Caco-2 (cell line): ENCODE results near the gene CD34. TPM values are rescaled to one million over a fixed set of nuclear protein-coding genes. Genes with fewer than 3 reads are reported as not detected.

Source experiments
- BruUV-seq: library from RNA; stranded (reverse); fragments of 400-500 nt; replicated peaks from 2 replicates; lab custom pipeline; 2021; lab: Mats Ljungman, UMichigan
- CTCF ChIA-PET: fragments of 300-600 bp; sonication (Branson Sonifier 250); formaldehyde crosslinking; loops from one replicate; lab custom pipeline; 2022; ENCODE audit warnings: antibody characterized with exemption; lab: Charles Lee
- POLR2A ChIA-PET: fragments of 300-600 bp; sonication (Branson Sonifier 250); formaldehyde crosslinking; loops from one replicate; lab custom pipeline; 2022; ENCODE audit warnings: antibody characterized with exemption; lab: Charles Lee
- DNase-seq, 2 experiments: peaks; one replicate each; pipeline versions ENCODE4 v3.0.0 to v3.0.0-alpha.2; 2020 to 2022
- H3K27me3 ChIP-seq: replicated peaks from 2 replicates; pipeline ENCODE4 v1.6.0; 2011; ENCODE audit warnings: low read length; ENCODE audit not compliant: control insufficient read depth, insufficient read depth
- H3K36me3 ChIP-seq: 2 replicates; pipeline ENCODE4 v1.5.1; 2011; ENCODE audit warnings: low read length; ENCODE audit not compliant: control insufficient read depth, insufficient read depth
- H3K4me1 ChIP-seq: fragments of 250-450 bp; sonication (Bioruptor Pico); 2 replicates; pipeline ENCODE4 v1.5.1; 2020; ENCODE audit warnings: mild to moderate bottlenecking
- H3K4me3 ChIP-seq: 2 replicates; pipeline ENCODE4 v1.5.1; 2011; ENCODE audit warnings: low read depth, mild to moderate bottlenecking, control low read depth, low read length
- H3K9me3 ChIP-seq: fragments of 250-450 bp; sonication (Bioruptor Pico); 2 replicates; pipeline ENCODE4 v1.5.1; 2020; ENCODE audit warnings: mild to moderate bottlenecking, moderate library complexity
- H3K27ac Mint-ChIP-seq: one replicate; pipeline ENCODE4 v1.8.0; 2022; ENCODE audit warnings: mixed read lengths; ENCODE audit not compliant: unreplicated experiment
- H3K27me3 Mint-ChIP-seq: one replicate; pipeline ENCODE4 v1.8.0; 2022; ENCODE audit warnings: mixed read lengths; ENCODE audit not compliant: insufficient read depth, unreplicated experiment
- H3K36me3 Mint-ChIP-seq: one replicate; pipeline ENCODE4 v1.8.0; 2022; ENCODE audit warnings: mild to moderate bottlenecking, mixed read lengths; ENCODE audit not compliant: insufficient read depth, unreplicated experiment
- H3K4me1 Mint-ChIP-seq: one replicate; pipeline ENCODE4 v1.8.0; 2022; ENCODE audit warnings: low read depth, mixed read lengths; ENCODE audit not compliant: unreplicated experiment
- H3K4me3 Mint-ChIP-seq: one replicate; pipeline ENCODE4 v1.8.0; 2022; ENCODE audit warnings: mild to moderate bottlenecking, moderate library complexity, mixed read lengths; ENCODE audit not compliant: unreplicated experiment
- H3K9me3 Mint-ChIP-seq: one replicate; pipeline ENCODE4 v1.8.0; 2022; ENCODE audit warnings: mixed read lengths; ENCODE audit not compliant: unreplicated experiment
- CTCF ChIP-seq, 2 experiments: fragments of 200-600 bp in 1 of 2; IDR thresholded peaks; 1 replicate in 1 of 2; 2 replicates in 1 of 2; pipeline versions ENCODE4 v1.5.1 to v1.8.0; 2011 to 2022; ENCODE audit warnings: antibody characterized with exemption in 1 of 2, control low read depth in 1 of 2, inconsistent platforms in 1 of 2, low read depth in 1 of 2, low read length in 1 of 2, mild to moderate bottlenecking in 1 of 2, moderate library complexity in 1 of 2; ENCODE audit not compliant: insufficient read depth in 1 of 2, severe bottlenecking in 1 of 2, unreplicated experiment in 1 of 2
- intact Hi-C: fragments of 100-400 bp; cut with micrococcal nuclease; formaldehyde crosslinking; loops from one replicate; pipeline ENCODE4 v1.10.0; 2022; ENCODE audit not compliant: unreplicated experiment
- total RNA-seq: library from RNA; stranded (reverse); gene quantifications from 2 replicates; pipeline ENCODE4 v1.2.3, GENCODE V29; 2022

CD34 gene
- total RNA-seq, 1 experiment from 2014 or later = not detected

- ChIA-PET POLR2A (no interaction called here), CTCF (interaction anchor here (1.1 kb wide), 1 partner anchor 62 kb away, joined by 7 read pairs; no protein-coding TSS in a partner anchor)
- no TSS peak for BruUV-seq
- no peaks in the 10 kb centered on the region for H3K4me1 Mint-ChIP-seq
- Histone ChIP-seq H3K4me1 (no peaks in the 10 kb centered on the region), H3K36me3 (no peaks in the 10 kb centered on the region), H3K9me3 (no peaks in the 10 kb centered on the region), H3K4me3 (no peak overlapping the region), H3K27me3 (no peaks in the 10 kb centered on the region)
- no peak overlapping the region for H3K4me3 Mint-ChIP-seq
- TF ChIP-seq CTCF (IDR thresholded peaks at IDR 0.05; ENCODE audit: insufficient read depth in 1 of 2, low read depth in 1 of 2, low read length in 1 of 2, severe bottlenecking in 1 of 2, unreplicated experiment in 1 of 2) = no peak
- no peaks in the 10 kb centered on the region for H3K27me3 Mint-ChIP-seq
- no peak overlapping the region for H3K27ac Mint-ChIP-seq
- intact Hi-C loops = no loop called here
- DNase-seq = no peak
- H3K36me3 Mint-ChIP-seq = no peaks in the 10 kb centered on the region
- no peaks in the 10 kb centered on the region for H3K9me3 Mint-ChIP-seq
Observed at GRCh38 chr1:207901041-207901653, 9.8 kb downstream of the CD34 start.

GRCh38 chr1:207898836-207899235, 12.1 kb downstream of the CD34 start:
- H3K36me3 Mint-ChIP-seq = no peaks in the 10 kb centered on the region
- no peaks in the 10 kb centered on the region for H3K27me3 Mint-ChIP-seq
- no peak overlapping the region for H3K4me3 ChIP-seq
- TF ChIP-seq CTCF (IDR thresholded peaks at IDR 0.05; ENCODE audit: insufficient read depth in 1 of 2, low read depth in 1 of 2, low read length in 1 of 2, severe bottlenecking in 1 of 2, unreplicated experiment in 1 of 2) = no peak
- no TSS peak for BruUV-seq
- H3K36me3 ChIP-seq = no peaks in the 10 kb centered on the region
- DNase-seq = no peak
- H3K4me1 Mint-ChIP-seq = no peaks in the 10 kb centered on the region
- no peaks in the 10 kb centered on the region for H3K9me3 ChIP-seq
- no peaks in the 10 kb centered on the region for H3K9me3 Mint-ChIP-seq
- H3K4me3 Mint-ChIP-seq = no peak overlapping the region
- H3K4me1 ChIP-seq = no peaks in the 10 kb centered on the region
- H3K27me3 ChIP-seq = no peaks in the 10 kb centered on the region
- intact Hi-C loops = no loop called here
- H3K27ac Mint-ChIP-seq = no peak overlapping the region
- POLR2A ChIA-PET = no interaction called here
- CTCF ChIA-PET = interaction anchor here (1.0 to 1.2 kb wide), 3 partner anchors 14 to 99 kb away, joined by 3 to 5 read pairs (median 3); no protein-coding TSS in a partner anchor

GRCh38 chr1:207898260-207898659, 12.7 kb downstream of the CD34 start:
- Mint-ChIP-seq H3K4me1 (no peaks in the 10 kb centered on the region), H3K4me3 (no peak overlapping the region), H3K9me3 (no peaks in the 10 kb centered on the region), H3K27ac (no peak overlapping the region), H3K36me3 (no peaks in the 10 kb centered on the region), H3K27me3 (no peaks in the 10 kb centered on the region)
- DNase-seq = no peak
- no peaks in the 10 kb centered on the region for H3K27me3 ChIP-seq
- ChIA-PET CTCF (interaction anchor here (0.6 to 2.6 kb wide), 3 partner anchors 66 to 287 kb away, joined by 3 to 54 read pairs (median 4); no protein-coding TSS in a partner anchor), POLR2A (no interaction called here)
- no peaks in the 10 kb centered on the region for H3K9me3 ChIP-seq
- H3K4me3 ChIP-seq = no peak overlapping the region
- H3K36me3 ChIP-seq = no peaks in the 10 kb centered on the region
- H3K4me1 ChIP-seq = no peaks in the 10 kb centered on the region
- intact Hi-C loops = no loop called here
- no TSS peak for BruUV-seq
- TF ChIP-seq CTCF (IDR thresholded peaks at IDR 0.05; ENCODE audit: insufficient read depth in 1 of 2, low read depth in 1 of 2, low read length in 1 of 2, severe bottlenecking in 1 of 2, unreplicated experiment in 1 of 2) = no peak
